ENCODE measurements around the gene RSPH9.

DNA sequence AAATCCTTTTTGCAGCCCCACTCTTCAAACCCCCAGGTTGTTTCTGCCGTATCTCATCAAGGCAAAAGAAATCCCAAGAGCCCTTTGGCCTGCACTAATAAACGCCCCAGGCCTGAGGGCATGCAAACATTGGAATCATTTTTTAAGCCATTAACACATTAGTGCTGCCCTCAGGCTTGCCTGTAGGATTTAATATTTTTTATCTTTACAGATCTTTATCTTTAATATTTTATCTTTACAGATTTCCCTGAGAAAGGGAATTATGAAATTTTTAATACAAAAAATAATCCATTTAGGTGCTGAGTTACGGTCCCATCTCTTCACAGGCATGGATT lies 30.5 kb upstream of the RSPH9 start:
- TF ChIP-seq EZH2phosphoT487 (IDR thresholded peaks at IDR 0.05; ENCODE audit: borderline replicate concordance, low read length): no peak
- TF ChIP-seq, protein P1, sequence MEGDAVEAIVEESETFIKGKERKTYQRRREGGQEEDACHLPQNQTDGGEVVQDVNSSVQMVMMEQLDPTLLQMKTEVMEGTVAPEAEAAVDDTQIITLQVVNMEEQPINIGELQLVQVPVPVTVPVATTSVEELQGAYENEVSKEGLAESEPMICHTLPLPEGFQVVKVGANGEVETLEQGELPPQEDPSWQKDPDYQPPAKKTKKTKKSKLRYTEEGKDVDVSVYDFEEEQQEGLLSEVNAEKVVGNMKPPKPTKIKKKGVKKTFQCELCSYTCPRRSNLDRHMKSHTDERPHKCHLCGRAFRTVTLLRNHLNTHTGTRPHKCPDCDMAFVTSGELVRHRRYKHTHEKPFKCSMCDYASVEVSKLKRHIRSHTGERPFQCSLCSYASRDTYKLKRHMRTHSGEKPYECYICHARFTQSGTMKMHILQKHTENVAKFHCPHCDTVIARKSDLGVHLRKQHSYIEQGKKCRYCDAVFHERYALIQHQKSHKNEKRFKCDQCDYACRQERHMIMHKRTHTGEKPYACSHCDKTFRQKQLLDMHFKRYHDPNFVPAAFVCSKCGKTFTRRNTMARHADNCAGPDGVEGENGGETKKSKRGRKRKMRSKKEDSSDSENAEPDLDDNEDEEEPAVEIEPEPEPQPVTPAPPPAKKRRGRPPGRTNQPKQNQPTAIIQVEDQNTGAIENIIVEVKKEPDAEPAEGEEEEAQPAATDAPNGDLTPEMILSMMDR (conservative IDR thresholded peaks at IDR 0.05; ENCODE audit: low read depth, low read length): no peak
- no peak for TF ChIP-seq EZH2 (IDR thresholded peaks at IDR 0.05; ENCODE audit: low read length, unreplicated experiment)

Data from PC-3 (cell line).